NCI-H82 treated with DMSO at 0.1 percent for 48 hours (cell line): ENCODE data around the gene PCSK9.
"Not testable (repeated sequence)": the region's sequence is repeated elsewhere in the genome, so short reads cannot be mapped to it uniquely, and the experiment has no call there.

ENCODE experiments used
- DNase-seq: peaks from one replicate; lab custom pipeline; 2025; ENCODE audit not compliant: unreplicated experiment; lab: John Stamatoyannopoulos, UW

Gene PCSK9

DNA sequence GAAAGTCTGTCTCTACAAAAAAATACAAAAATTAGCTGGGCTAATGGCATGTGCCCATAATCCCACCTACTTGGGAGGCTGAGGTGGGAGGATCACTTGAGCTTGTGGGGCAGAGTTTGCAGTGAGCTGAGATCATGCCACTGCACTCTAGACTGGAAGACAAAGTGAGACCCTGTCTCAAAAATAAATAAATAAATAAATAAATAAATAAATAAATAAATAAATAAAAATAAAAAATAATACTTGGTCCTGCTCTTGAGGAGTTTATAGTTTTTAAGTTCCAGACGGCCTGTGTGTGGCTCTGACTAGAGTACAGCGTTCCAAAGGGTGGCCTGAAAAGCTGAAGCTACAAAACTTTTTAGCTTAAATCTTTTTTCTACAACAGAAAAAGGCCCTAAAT, 35.1 kb downstream of the PCSK9 start:
- DNase-seq, result no peak

DNA sequence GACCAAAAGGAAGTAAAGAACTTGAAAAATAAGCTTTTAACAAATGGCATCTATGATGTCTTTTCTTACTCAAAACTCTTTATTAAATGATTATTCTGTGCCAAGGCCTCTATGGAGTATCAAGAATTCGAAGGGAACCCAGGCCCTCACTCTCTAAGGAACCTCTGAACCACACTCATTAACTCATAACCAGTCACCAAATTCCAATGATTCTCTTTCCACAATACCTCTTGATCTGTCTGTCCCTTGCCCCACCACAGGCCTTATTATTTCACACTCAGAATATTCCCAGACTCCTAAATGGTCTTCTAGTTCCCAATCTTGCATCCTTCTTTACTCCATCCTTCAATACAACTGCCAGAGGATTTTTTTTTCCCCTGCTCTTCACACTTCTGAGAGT, 37.0 kb downstream of the PCSK9 start:
- DNase-seq, result no peak

DNA sequence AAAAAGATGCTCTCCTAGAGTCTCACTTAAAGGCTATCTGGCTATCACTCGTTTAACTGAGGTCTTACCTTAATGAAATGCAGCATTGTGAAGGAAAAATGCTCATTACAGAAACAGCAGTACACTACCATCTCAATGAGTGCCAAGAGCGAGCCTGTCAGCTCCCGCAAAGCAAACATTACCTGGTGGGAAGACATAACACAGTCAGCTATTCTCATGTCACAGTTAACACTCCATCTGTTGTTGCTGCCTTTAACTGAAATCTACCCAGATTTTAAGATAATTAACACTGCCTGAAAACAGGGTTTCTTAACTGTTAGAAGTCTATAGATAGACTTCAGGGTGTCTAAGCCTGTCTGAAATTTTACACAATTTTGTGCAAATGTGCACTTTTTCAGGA, 39.1 kb downstream of the PCSK9 start:
- DNase-seq, result no peak

DNA sequence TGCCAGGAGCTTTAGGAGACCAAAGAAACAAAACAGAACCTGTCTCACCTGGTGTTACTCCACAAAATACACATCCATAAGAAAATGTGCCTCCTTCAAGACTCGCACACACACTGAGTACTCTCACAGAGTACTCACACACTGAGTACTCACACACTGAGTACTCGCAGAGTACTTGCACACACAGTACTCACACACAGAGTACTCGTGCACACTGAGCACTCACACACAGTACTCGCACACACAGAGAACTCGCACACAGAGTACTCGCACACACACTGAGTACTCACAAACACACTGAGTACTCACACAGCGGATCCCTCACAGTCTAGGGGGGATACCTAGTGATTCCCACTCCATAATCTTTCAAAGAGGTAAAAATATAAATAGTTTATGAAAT, 40.3 kb downstream of the PCSK9 start:
- DNase-seq, result no peak

DNA sequence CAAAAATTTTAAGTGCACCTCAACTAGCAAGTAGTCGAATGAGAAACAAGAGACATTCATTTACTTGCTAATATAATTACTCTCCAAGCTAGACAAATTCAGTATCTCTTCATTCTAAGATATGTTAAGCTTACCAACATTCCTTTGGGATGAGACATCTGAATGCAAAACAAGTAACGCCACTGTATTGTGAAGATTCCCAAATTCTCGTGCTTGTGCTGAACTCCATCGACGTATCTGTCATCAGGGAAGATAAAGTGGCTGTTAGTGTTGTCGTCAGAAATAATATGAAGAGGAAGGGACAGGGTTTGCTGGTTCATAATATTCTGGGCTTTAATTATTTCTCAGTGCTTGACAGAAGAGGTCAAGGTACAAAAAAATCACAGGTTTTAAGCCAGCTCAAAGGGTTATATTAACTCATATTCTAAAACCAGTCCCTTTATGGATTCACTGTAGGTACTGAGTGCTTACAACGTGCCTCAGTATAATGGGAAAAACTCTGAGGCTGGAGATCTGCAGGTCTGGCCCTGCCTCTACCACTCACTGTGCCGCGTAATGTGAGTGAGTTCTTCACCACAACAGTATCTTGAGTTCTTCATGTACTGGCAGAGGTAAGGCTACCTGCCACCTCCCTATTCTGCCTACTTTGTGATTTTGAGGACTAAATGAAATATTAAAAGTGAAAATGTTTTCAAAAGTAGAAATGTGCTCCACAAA, 42.0 kb downstream of the PCSK9 start:
- no peak for DNase-seq

DNA sequence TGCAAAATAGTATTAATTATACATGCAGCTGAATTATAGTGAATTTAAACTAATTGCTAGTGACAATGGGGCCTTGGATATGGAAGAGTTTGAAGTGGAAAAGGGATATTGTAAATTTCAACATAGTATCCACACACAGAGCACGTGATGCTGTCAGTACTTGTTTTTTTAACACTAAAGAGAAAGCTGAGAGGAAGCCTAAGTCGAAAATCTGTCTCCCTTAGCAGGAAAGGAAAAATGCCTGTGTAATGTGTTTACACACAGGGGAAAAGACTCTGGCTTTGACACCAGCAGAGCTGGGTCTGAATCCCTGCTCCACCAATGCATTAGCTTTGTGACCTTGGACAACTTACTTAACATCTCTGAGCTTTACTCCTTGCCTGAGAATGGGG, 42.6 kb downstream of the PCSK9 start:
- no peak for DNase-seq

DNA sequence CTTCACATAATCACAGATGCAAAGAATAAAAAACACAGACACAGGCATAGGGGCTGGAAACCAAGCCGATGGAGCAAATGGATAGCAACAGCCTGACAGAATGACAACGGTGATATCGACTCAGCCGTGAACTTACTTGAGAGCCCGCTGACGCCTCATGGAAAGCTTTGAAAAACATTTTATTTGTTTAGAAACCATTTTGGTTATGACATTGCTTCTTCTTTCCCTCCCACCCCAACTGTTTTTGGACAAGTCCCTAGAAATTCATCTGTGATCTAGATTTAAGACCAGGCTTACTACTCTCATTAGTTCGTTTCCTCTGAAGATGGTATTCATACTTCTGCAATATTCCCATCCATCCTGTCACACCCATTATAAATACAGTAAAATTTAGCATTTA, 44.9 kb downstream of the PCSK9 start:
- DNase-seq, result no peak

DNA sequence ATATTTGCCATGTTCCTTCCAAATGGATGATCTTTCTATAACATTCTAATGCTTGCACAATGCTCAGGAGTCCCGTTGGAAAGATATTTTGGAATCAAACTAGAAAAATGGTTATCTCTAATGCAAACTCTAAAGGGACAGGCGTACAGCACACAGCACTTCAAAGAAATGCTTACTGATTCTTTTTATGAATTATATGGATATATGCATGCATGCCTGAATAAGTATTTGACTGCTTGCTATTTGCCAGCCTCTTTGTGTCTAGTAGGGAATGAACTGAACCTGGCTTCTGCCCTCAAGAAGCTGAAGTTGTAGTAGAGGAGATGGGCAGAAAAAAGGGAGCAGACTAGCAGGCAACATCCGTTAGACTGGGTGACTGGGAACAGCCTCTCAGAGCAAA, 48.1 kb downstream of the PCSK9 start:
- DNase-seq, result no peak

DNA sequence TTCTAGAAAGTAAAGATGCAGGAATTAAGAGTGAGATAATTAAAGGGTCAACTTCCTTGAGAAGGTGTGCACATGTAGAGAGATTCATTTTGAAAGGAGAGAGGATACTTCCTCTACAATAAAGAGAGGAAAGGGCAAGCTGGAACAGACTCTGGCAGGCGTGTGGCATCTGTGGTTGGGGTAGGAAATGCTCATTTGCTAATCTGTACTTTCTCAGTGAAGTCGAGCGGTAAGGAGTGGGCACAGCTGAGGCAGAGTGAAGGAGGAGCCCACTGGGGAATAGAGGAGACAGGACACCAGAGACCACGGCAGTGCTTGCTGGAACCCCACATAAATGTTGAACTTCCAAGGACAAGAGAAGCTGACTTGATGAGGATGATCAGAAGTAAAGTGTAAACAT, 49.1 kb downstream of the PCSK9 start:
- no peak for DNase-seq

DNA sequence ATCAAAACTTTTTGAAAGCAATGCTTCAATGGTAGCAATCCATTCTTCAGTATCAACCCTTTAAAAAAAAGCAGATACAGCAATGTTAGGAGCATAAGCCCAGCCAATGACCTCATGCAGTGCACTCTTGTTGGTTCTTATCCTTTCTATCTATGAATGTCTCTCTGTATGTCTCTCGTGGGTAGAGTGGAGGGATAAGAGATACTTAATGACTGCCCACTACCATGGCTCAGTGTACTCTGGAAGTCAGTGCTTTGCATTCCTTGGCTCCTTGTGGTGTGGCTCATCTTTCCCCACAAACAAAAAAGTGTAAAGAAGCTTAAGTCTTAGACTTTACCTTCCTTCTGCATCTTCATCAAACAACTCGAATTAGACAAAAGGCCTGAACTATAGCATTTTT, 50.3 kb downstream of the PCSK9 start:
- DNase-seq, result no peak

DNA sequence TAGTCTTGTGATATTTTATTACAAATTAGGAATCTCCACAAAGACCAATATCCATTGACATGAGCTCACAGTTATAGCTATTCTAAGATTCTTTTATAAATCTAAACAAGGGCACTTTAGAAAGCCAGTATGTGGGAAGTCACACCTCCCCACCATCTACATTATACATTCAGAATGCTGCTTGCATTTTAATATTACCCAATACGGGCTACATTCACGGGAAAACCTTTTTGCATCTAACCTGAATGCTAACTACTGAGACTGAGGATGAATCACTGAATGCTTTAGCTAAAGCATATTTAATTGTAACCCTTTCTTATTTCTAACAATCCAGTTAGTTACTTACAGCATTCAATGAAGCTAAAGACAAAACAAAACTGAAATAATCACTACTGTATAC, 53.1 kb downstream of the PCSK9 start:
- no peak for DNase-seq

DNA sequence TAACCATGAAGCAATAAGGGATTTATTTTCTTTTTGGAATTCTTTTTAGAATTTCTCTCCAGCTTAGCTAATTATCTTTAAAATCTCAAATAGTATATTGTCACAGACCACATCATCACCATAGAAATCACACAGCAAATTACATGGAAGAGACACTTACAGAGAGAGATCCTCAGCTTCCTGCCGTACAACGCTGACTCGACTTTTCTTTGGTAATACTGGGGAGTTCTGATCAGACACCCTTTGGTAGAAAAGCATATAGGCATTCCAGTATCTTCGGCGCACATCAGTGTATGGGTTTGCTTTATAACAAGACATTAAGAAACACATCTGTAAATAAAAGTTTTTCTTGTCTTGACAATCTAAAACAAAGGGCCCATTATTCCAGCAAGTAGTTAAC, 55.7 kb downstream of the PCSK9 start:
- DNase-seq, result no peak

DNA sequence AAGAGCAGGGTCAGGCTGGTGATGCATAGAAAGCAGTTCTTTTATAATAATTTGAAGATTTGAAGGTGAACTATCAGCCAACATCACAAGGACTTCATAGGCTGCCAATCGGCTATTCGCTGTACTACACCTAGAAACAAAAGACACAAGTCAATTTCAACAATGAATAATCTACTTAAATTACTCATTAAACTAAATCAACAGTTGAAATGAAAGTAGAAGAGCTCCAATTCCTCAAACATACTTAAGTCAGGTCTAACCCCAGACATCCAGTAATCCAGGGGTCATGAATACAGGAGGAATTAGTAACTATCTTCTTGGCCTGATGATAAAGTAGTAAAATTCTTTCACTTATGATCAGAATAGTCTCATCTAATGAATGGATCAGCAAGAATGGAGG, 64.5 kb downstream of the PCSK9 start:
- DNase-seq, result no peak

DNA sequence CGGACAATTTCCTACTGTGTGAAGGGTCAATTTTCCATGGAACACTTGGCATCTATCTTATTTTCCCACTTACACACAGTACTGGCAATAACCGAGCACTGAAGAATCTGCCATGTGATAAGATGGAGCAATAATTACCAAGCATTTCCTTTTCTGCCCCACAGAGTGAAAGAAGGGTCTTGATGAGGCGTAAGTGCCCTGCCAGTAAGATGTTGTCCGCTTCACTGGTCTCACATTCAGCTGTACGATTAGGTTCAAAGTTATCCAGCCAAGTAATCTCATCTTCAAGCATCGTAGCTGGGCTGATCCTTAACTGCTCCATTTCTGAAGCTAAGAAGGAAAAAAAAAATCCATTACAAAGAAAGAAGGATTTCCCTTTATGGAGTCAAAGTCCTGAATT, 67.8 kb downstream of the PCSK9 start:
- no peak for DNase-seq

DNA sequence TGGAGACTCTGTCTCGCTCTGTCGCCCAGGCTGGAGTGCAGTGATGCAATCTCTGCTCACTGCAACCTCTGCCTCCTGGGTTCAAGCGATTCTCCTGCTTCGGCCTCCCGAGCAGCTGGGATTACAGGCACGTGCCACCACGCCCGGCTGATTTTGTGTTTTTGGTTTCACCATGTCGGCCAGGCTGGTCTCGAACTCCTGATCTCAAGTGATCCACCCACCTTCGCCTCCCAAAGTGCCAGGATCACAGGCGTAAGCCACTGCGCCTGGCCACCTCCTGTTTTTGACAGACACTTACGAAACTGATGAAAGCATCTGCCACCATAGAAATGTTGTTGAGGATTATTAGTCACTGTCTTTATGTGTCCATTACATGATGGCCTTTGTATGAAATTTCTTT, 69.7 kb downstream of the PCSK9 start:
- not testable (repeated sequence) for DNase-seq
